Endothelial cell of umbilical vein (primary cell): ENCODE data around the gene ADAM11. TPM values are rescaled to one million over a fixed set of nuclear protein-coding genes. Genes with fewer than 3 reads are reported as not detected.

Experiments
- BruUV-seq: library from RNA; stranded (reverse); fragments of 400-500 nt; replicated peaks from 2 replicates; lab custom pipeline; 2021; lab: Mats Ljungman, UMichigan
- CTCF ChIA-PET: fragments of 300-600, 350-600 bp; sonication (Branson Sonifier 250); formaldehyde crosslinking; loops from one replicate; lab custom pipeline; 2021; ENCODE audit warnings: antibody characterized with exemption, inconsistent platforms; lab: Charles Lee
- POLR2A ChIA-PET: fragments of 300-600, 350-600 bp; sonication (Branson Sonifier 250); formaldehyde crosslinking; loops from one replicate; lab custom pipeline; 2021; ENCODE audit warnings: antibody characterized with exemption, inconsistent platforms; lab: Charles Lee
- DNase-seq: peaks from one replicate; pipeline ENCODE4 v3.0.0-alpha.2; 2011; ENCODE audit warnings: low read depth, low spot score
- FAIRE-seq: peaks from 2 replicates; lab custom pipeline; 2011; peaks lifted over from hg19 to GRCh38; lab: Jason Lieb, UNC
- H2AFZ ChIP-seq: 2 replicates; pipeline ENCODE4 v1.6.0; 2012; ENCODE audit warnings: low read depth, low read length, control low read depth, inconsistent platforms
- H3K27ac ChIP-seq: 2 replicates; pipeline ENCODE4 v1.5.1; 2011; ENCODE audit warnings: low read depth, mild to moderate bottlenecking, control low read depth, low read length, moderate library complexity; ENCODE audit not compliant: insufficient read depth
- H3K27me3 ChIP-seq, 2 experiments: 2 replicates each; pipeline versions ENCODE4 v1.6.0 to v1.6.1; 2011; ENCODE audit warnings: low read length in 2 of 2, mixed read lengths in 1 of 2; ENCODE audit not compliant: control insufficient read depth in 2 of 2, insufficient read depth in 2 of 2
- H3K36me3 ChIP-seq, 2 experiments: 2 replicates in 1 of 2; 3 replicates in 1 of 2; pipeline ENCODE4 v1.5.1; 2011; ENCODE audit warnings: low read length in 2 of 2, mild to moderate bottlenecking in 1 of 2, moderate library complexity in 1 of 2; ENCODE audit not compliant: control insufficient read depth in 2 of 2, insufficient read depth in 2 of 2; ENCODE audit errors: extremely low read depth in 1 of 2
- H3K4me1 ChIP-seq: 3 replicates; pipeline ENCODE4 v1.5.1; 2011; ENCODE audit warnings: mild to moderate bottlenecking, low read length; ENCODE audit not compliant: control insufficient read depth, insufficient read depth; ENCODE audit errors: extremely low read depth
- H3K4me2 ChIP-seq: 2 replicates; pipeline ENCODE4 v1.6.1; 2011; ENCODE audit warnings: low read length, control low read depth, mixed read lengths; ENCODE audit not compliant: insufficient read depth
- H3K4me3 ChIP-seq, 3 experiments: fragments of 200-600 bp in 1 of 3; sonication (generic), shearing (Covaris generic) in 1 of 3; replicated peaks in 1 of 3; 2 replicates each; pipeline ENCODE4 v1.5.1; 2011 to 2016; ENCODE audit warnings: control low read depth in 3 of 3, low read length in 3 of 3, mild to moderate bottlenecking in 2 of 3, inconsistent platforms in 1 of 3, low read depth in 1 of 3, moderate library complexity in 1 of 3; ENCODE audit not compliant: insufficient read depth in 1 of 3
- H3K79me2 ChIP-seq: 2 replicates; pipeline ENCODE4 v1.6.0; 2012; ENCODE audit warnings: low read length, inconsistent platforms; ENCODE audit not compliant: control insufficient read depth, insufficient read depth
- H3K9ac ChIP-seq: replicated peaks from 2 replicates; pipeline ENCODE3; 2011; ENCODE audit warnings: low read length, control low read depth; ENCODE audit not compliant: insufficient read depth; ENCODE audit errors: extremely low read depth
- H3K9me1 ChIP-seq: replicated peaks from 3 replicates; pipeline ENCODE4 v1.6.0; 2011; ENCODE audit warnings: mild to moderate bottlenecking, low read length; ENCODE audit not compliant: control insufficient read depth, insufficient read depth; ENCODE audit errors: extremely low read depth
- H3K9me3 ChIP-seq: replicated peaks from 2 replicates; pipeline ENCODE4 v1.5.1; 2012; ENCODE audit warnings: low read length, inconsistent platforms; ENCODE audit not compliant: control insufficient read depth, insufficient read depth
- H4K20me1 ChIP-seq: replicated peaks from 2 replicates; pipeline ENCODE3; 2011; ENCODE audit warnings: mild to moderate bottlenecking, low read length; ENCODE audit not compliant: control insufficient read depth, insufficient read depth; ENCODE audit errors: extremely low read depth
- EZH2 ChIP-seq: IDR thresholded peaks from 2 replicates; pipeline ENCODE4 v1.6.1; 2012; ENCODE audit warnings: borderline replicate concordance, low read depth, mild to moderate bottlenecking, moderate library complexity, low read length, inconsistent platforms; ENCODE audit not compliant: severe bottlenecking
- FOS ChIP-seq: IDR thresholded peaks from 2 replicates; pipeline ENCODE4 v1.6.1; 2011; ENCODE audit warnings: mild to moderate bottlenecking, low read length, moderate library complexity, borderline replicate concordance; ENCODE audit not compliant: insufficient read depth
- GATA2 ChIP-seq: IDR thresholded peaks from 2 replicates; pipeline ENCODE4 v1.7.0; 2011; ENCODE audit warnings: low read depth, mild to moderate bottlenecking, moderate library complexity, mixed read lengths, low read length; ENCODE audit not compliant: insufficient read length, insufficient read depth
- JUN ChIP-seq: IDR thresholded peaks from 2 replicates; pipeline ENCODE4 v1.6.1; 2011; ENCODE audit warnings: borderline replicate concordance, low read depth; ENCODE audit not compliant: insufficient read length, insufficient read depth
- MYC ChIP-seq: IDR thresholded peaks from one replicate; pipeline ENCODE4 v1.6.1; 2011; ENCODE audit warnings: mild to moderate bottlenecking, low read depth, low read length
- POLR2A ChIP-seq: IDR thresholded peaks from 2 replicates; pipeline ENCODE4 v1.6.1; 2012; ENCODE audit warnings: low read depth, mild to moderate bottlenecking, control low read depth, low read length
- POLR2AphosphoS5 ChIP-seq: IDR thresholded peaks from 2 replicates; pipeline ENCODE4 v1.6.1; 2012; ENCODE audit warnings: low read depth, mild to moderate bottlenecking, control low read depth, low read length, moderate library complexity; ENCODE audit not compliant: insufficient read depth
- dilution Hi-C: fragments of 300-500 bp; cut with MboI; formaldehyde crosslinking; loops from one replicate; pipeline ENCODE4 v1.15.0; 2019; ENCODE audit warnings: low sequenced_read_pairs; ENCODE audit not compliant: extremely low pct_ligation_motif_present
- intact Hi-C: fragments of 100-400 bp; cut with micrococcal nuclease; formaldehyde crosslinking; loops from one replicate; pipeline ENCODE4 v1.10.0; 2022
- polyA plus RNA-seq, 4 experiments: library from polyadenylated mRNA; depleted of rRNA in 3 of 4; stranded (reverse) in 3 of 4; unstranded in 1 of 4; fragments of >200 nt; gene quantifications; 2 replicates each; pipeline versions ENCODE4 v1.2.1 to v1.2.3, GENCODE V29; 2011 to 2012; ENCODE audit warnings: missing spikeins in 1 of 4
- total RNA-seq: library from RNA; stranded (reverse); gene quantifications from 2 replicates; pipeline ENCODE4 v1.2.3, GENCODE V29; 2021
- TF ChIP-seq, protein P1 (sequence below), 2 donors: IDR thresholded peaks; 1 replicate in 1 of 2; 2 replicates in 1 of 2; pipeline ENCODE4 v1.5.1; 2011; ENCODE audit warnings: low read length in 2 of 2, mild to moderate bottlenecking in 2 of 2, moderate library complexity in 2 of 2, control low read depth in 1 of 2, inconsistent platforms in 1 of 2, low read depth in 1 of 2; ENCODE audit not compliant: insufficient read depth in 1 of 2; ENCODE audit errors: extremely low read depth in 1 of 2
- TF ChIP-seq, protein P2 (sequence below): IDR thresholded peaks from 2 replicates; pipeline ENCODE4 v1.6.1; 2011; ENCODE audit not compliant: insufficient read depth, insufficient read length

The ADAM11 gene
- total and polyA plus RNA-seq, 2 donors (not counting 3 experiments of a cell fraction or from before 2014, with no cell fraction given), result 0.71 to 1.1 TPM

DNA sequence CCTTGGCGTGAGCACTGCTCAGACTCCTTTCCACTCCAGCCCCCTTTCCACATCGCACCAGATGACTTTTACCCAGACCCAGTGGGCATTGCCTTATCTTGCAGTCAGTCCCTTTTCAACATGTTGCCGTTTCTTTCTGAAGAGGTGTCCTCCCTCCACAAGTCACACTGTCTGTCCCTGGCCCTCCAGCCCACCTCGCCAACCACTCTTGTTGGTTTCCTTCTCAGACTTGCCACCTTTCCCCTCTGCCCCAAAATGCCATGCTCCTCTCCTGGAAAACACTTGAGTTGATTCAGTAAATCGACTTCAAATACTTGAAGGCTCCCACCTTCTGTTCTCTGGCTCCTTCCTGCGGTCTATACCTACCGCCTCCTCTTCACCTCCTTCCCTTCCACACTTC, 7.5 kb upstream of the ADAM11 start:
- BruUV-seq, result no TSS peak
- no peak for TF ChIP-seq GATA2
- TF ChIP-seq, protein P1, sequence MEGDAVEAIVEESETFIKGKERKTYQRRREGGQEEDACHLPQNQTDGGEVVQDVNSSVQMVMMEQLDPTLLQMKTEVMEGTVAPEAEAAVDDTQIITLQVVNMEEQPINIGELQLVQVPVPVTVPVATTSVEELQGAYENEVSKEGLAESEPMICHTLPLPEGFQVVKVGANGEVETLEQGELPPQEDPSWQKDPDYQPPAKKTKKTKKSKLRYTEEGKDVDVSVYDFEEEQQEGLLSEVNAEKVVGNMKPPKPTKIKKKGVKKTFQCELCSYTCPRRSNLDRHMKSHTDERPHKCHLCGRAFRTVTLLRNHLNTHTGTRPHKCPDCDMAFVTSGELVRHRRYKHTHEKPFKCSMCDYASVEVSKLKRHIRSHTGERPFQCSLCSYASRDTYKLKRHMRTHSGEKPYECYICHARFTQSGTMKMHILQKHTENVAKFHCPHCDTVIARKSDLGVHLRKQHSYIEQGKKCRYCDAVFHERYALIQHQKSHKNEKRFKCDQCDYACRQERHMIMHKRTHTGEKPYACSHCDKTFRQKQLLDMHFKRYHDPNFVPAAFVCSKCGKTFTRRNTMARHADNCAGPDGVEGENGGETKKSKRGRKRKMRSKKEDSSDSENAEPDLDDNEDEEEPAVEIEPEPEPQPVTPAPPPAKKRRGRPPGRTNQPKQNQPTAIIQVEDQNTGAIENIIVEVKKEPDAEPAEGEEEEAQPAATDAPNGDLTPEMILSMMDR (IDR thresholded peaks at IDR 0.05; ENCODE audit: extremely low read depth in 1 of 2, insufficient read depth in 1 of 2, low read depth in 1 of 2, low read length in 2 of 2), result no peak
- no peak for TF ChIP-seq JUN
- TF ChIP-seq POLR2A, result no peak
- TF ChIP-seq, protein P2, sequence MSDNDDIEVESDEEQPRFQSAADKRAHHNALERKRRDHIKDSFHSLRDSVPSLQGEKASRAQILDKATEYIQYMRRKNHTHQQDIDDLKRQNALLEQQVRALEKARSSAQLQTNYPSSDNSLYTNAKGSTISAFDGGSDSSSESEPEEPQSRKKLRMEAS, result no peak
- TF ChIP-seq EZH2, result no peak
- TF ChIP-seq POLR2AphosphoS5, result no peak
- no peak for TF ChIP-seq MYC
- TF ChIP-seq FOS, result no peak
- H3K4me2 ChIP-seq, result no peak overlapping the region
- H3K9me3 ChIP-seq, result no peaks in the 10 kb centered on the region
- no peak for DNase-seq
- intact Hi-C loops (no loop called here), dilution Hi-C loops (loop anchor here (25.0 kb wide), 1 partner anchor 111 kb away; no protein-coding TSS in a partner anchor)
- H3K27me3 ChIP-seq, result no peaks in the 10 kb centered on the region
- POLR2A ChIA-PET, result no interaction called here
- no peak for FAIRE-seq
- no peak overlapping the region for H3K27ac ChIP-seq
- CTCF ChIA-PET, result no interaction called here
- H3K9ac ChIP-seq, result no peak overlapping the region
- no peaks in the 10 kb centered on the region for H4K20me1 ChIP-seq
- no peaks in the 10 kb centered on the region for H3K4me1 ChIP-seq
- no peak overlapping the region for H3K4me3 ChIP-seq
- H3K9me1 ChIP-seq, result no peaks in the 10 kb centered on the region
- H2AFZ ChIP-seq, result no peak overlapping the region
- H3K79me2 ChIP-seq, result no peaks in the 10 kb centered on the region
- H3K36me3 ChIP-seq, result peaks cover 5 to 22% of the 10 kb centered on the region in 2 experiments
